GM23338 (cell line): Measurements from ENCODE around the gene ZFPL1. TPM values are rescaled to one million over a fixed set of nuclear protein-coding genes. Genes with fewer than 3 reads are reported as not detected.

Experiments
- ATAC-seq: fragments of 200-7000 bp; cut with Tn5 transposase; 3 replicates; pipeline ENCODE4 v1.9.1; 2020
- DNase-seq: peaks from one replicate; pipeline ENCODE4 v3.0.0-alpha.2; 2015; ENCODE audit warnings: low spot score
- H2AFZ ChIP-seq: fragments of 200-600 bp; sonication (generic); 2 replicates; pipeline ENCODE4 v1.8.0; 2016; ENCODE audit warnings: antibody characterized with exemption, mild to moderate bottlenecking, moderate library complexity
- H3F3A ChIP-seq: fragments of 200-600 bp; sonication (generic); replicated peaks from 2 replicates; pipeline ENCODE4 v1.8.0; 2017; ENCODE audit warnings: antibody characterized with exemption, mixed run types, low read depth
- H3K27ac ChIP-seq: fragments of 200-600 bp; sonication (generic); 2 replicates; pipeline ENCODE4 v1.6.1; 2016; ENCODE audit warnings: low read depth
- H3K27me3 ChIP-seq: fragments of 200-600 bp; sonication (generic); 2 replicates; pipeline ENCODE4 v1.8.0; 2016; ENCODE audit warnings: mild to moderate bottlenecking, mixed run types, moderate library complexity; ENCODE audit not compliant: insufficient read depth
- H3K36me3 ChIP-seq: fragments of 200-600 bp; sonication (generic); 2 replicates; pipeline ENCODE4 v1.8.0; 2016; ENCODE audit warnings: mild to moderate bottlenecking; ENCODE audit not compliant: insufficient read depth
- H3K4me1 ChIP-seq: fragments of 200-600 bp; sonication (generic); 2 replicates; pipeline ENCODE4 v1.8.0; 2016; ENCODE audit warnings: mild to moderate bottlenecking, moderate library complexity; ENCODE audit not compliant: insufficient read depth
- H3K4me2 ChIP-seq: fragments of 200-600 bp; sonication (generic); 2 replicates; pipeline ENCODE4 v1.7.1; 2017; ENCODE audit warnings: mixed run types
- H3K4me3 ChIP-seq: fragments of 200-600 bp; sonication (generic); 2 replicates; pipeline ENCODE4 v1.6.1; 2016; ENCODE audit warnings: mixed run types
- H3K79me2 ChIP-seq: fragments of 200-600 bp; sonication (generic); replicated peaks from 2 replicates; pipeline ENCODE4 v1.8.0; 2017; ENCODE audit warnings: mild to moderate bottlenecking; ENCODE audit not compliant: insufficient read depth
- H3K9me2 ChIP-seq: fragments of 200-600 bp; sonication (generic); 2 replicates; pipeline ENCODE4 v1.8.0; 2017; ENCODE audit not compliant: insufficient read depth
- H4K20me1 ChIP-seq: fragments of 200-600 bp; sonication (generic); replicated peaks from 2 replicates; pipeline ENCODE4 v1.8.0; 2017; ENCODE audit warnings: mild to moderate bottlenecking; ENCODE audit not compliant: insufficient read depth
- H3K27ac Mint-ChIP-seq: 2 replicates; pipeline ENCODE4 v1.8.0; 2020; ENCODE audit warnings: inconsistent platforms, mild to moderate bottlenecking, moderate library complexity, mixed read lengths
- H3K27me3 Mint-ChIP-seq: 3 replicates; pipeline ENCODE4 v1.8.0; 2022; ENCODE audit warnings: low read depth, mild to moderate bottlenecking, moderate library complexity, mixed read lengths, inconsistent platforms; ENCODE audit not compliant: insufficient read depth, poor library complexity
- H3K36me3 Mint-ChIP-seq: 3 replicates; pipeline ENCODE4 v1.8.0; 2021; ENCODE audit warnings: low read depth, mild to moderate bottlenecking, inconsistent platforms, moderate library complexity, mixed read lengths
- H3K4me1 Mint-ChIP-seq: 3 replicates; pipeline ENCODE4 v1.8.0; 2020; ENCODE audit warnings: mild to moderate bottlenecking, inconsistent platforms, mixed read lengths
- H3K4me3 Mint-ChIP-seq: 3 replicates; pipeline ENCODE4 v1.8.0; 2021; ENCODE audit warnings: moderate library complexity, mild to moderate bottlenecking, inconsistent platforms, mixed read lengths
- H3K9me3 Mint-ChIP-seq: 3 replicates; pipeline ENCODE4 v1.8.0; 2020; ENCODE audit warnings: moderate library complexity, mild to moderate bottlenecking, inconsistent platforms, mixed read lengths
- CREB1 ChIP-seq: fragments of 250-450 bp; sonication (Bioruptor Pico); IDR thresholded peaks from 2 replicates; pipeline ENCODE4 v1.5.0; 2020; ENCODE audit warnings: low read depth, mild to moderate bottlenecking, moderate library complexity
- CTCF ChIP-seq, 2 experiments: fragments of 200-600 bp in 1 of 2; sonication (generic) in 1 of 2; conservative IDR thresholded peaks; 2 replicates each; pipeline versions ENCODE4 v1.5.1 to v1.6.1; 2016 to 2017; ENCODE audit warnings: antibody characterized with exemption in 2 of 2, low read depth in 2 of 2, mild to moderate bottlenecking in 2 of 2, moderate library complexity in 1 of 2
- ETS1 ChIP-seq: IDR thresholded peaks from 2 replicates; pipeline ENCODE4 v1.6.1; 2016; ENCODE audit warnings: antibody characterized with exemption
- EZH2 ChIP-seq: fragments of 200-600 bp; sonication (generic); IDR thresholded peaks from one replicate; pipeline ENCODE4 v1.8.0; 2017; ENCODE audit warnings: antibody characterized with exemption, mild to moderate bottlenecking, low read depth; ENCODE audit not compliant: unreplicated experiment
- EZH2phosphoT487 ChIP-seq: fragments of 200-600 bp; sonication (generic); IDR thresholded peaks from one replicate; pipeline ENCODE4 v1.8.1; 2018; ENCODE audit warnings: antibody characterized with exemption; ENCODE audit not compliant: unreplicated experiment
- NANOG ChIP-seq: IDR thresholded peaks from 2 replicates; pipeline ENCODE4 v1.6.1; 2016; ENCODE audit warnings: antibody characterized with exemption, borderline replicate concordance
- POLR2AphosphoS5 ChIP-seq: IDR thresholded peaks from 2 replicates; pipeline ENCODE4 v1.6.1; 2016; ENCODE audit warnings: antibody characterized with exemption, low read depth
- REST ChIP-seq: IDR thresholded peaks from one replicate; pipeline ENCODE4 v1.6.1; 2018; ENCODE audit warnings: antibody characterized with exemption; ENCODE audit not compliant: unreplicated experiment
- ZNF114 ChIP-seq: fragments of 250-450 bp; sonication (Bioruptor Pico); IDR thresholded peaks from 2 replicates; pipeline ENCODE4 v1.5.0; 2020; ENCODE audit warnings: mild to moderate bottlenecking, moderate library complexity
- ZNF331 ChIP-seq: fragments of 250-450 bp; sonication (Bioruptor Pico); IDR thresholded peaks from 2 replicates; pipeline ENCODE4 v1.5.0; 2020; ENCODE audit warnings: low read depth, mild to moderate bottlenecking, moderate library complexity
- ZNF462 ChIP-seq: fragments of 250-450 bp; sonication (Bioruptor Pico); IDR thresholded peaks from 2 replicates; pipeline ENCODE4 v1.5.0; 2020; ENCODE audit warnings: mild to moderate bottlenecking, moderate library complexity
- polyA plus RNA-seq: library from polyadenylated mRNA; unstranded; fragments of >200 nt; fragmentation: Nextera tagmentation; extraction: Ambion mirVana; gene quantifications from 2 replicates; pipeline ENCODE4 v1.2.1, GENCODE V29; 2016
- total RNA-seq: library from RNA; depleted of rRNA; stranded (reverse); fragments of >200 nt; shearing (Covaris generic); gene quantifications from 2 replicates; pipeline ENCODE4 v1.2.3, GENCODE V29; 2014

ZFPL1 gene
- total and polyA plus RNA-seq, 2 experiments from 2014 or later = 26.3 to 26.8 TPM

- Histone ChIP-seq H3K4me1 (peaks cover 13% of the 10 kb centered on the region), H3F3A (peaks cover 31% of the 10 kb centered on the region), H3K9me2 (no peaks in the 10 kb centered on the region), H3K27ac (no peak overlapping the region), H2AFZ (no peak overlapping the region), H3K27me3 (no peaks in the 10 kb centered on the region), H3K36me3 (peaks cover 4% of the 10 kb centered on the region; the same call in 1 of the 2 replicates), H3K4me3 (no peak overlapping the region), H4K20me1 (peaks cover 5% of the 10 kb centered on the region; the same call in 1 of the 2 replicates), H3K79me2 (peaks cover 9% of the 10 kb centered on the region), H3K4me2 (no peak overlapping the region)
- TF ChIP-seq EZH2 (no peak), REST (no peak), CREB1 (CRISPR knock-in tag) (no peak), NANOG (no peak), ZNF331 (CRISPR knock-in tag) (no peak), CTCF (conservative IDR thresholded peaks at IDR 0.05; ENCODE audit: low read depth in 2 of 2) (no peak), ZNF114 (no peak), ETS1 (no peak), POLR2AphosphoS5 (no peak), ZNF462 (CRISPR knock-in tag) (no peak), EZH2phosphoT487 (no peak)
- Mint-ChIP-seq H3K4me1 (peaks cover 33% of the 10 kb centered on the region), H3K27me3 (peaks cover 52% of the 10 kb centered on the region), H3K4me3 (0 out of 3 replicates have a peak overlapping the region, but pooled peaks have one; percentile 96), H3K36me3 (peaks cover 43% of the 10 kb centered on the region), H3K27ac (no peak overlapping the region), H3K9me3 (peaks cover 2% of the 10 kb centered on the region; the same call in 2 of the 3 replicates)
- DNase-seq = no peak
- ATAC-seq = no peak
Measured at GRCh38 chr11:65114538-65115171, 30.6 kb downstream of the ZFPL1 start.
